OCI-LY1 (cell line): ENCODE data around the gene PIK3C2G.

Experiments
- EZH2 ChIP-seq: fragments of 200-600 bp; sonication (generic), shearing (Covaris generic); IDR thresholded peaks from 2 replicates; pipeline ENCODE4 v1.8.0; 2017; ENCODE audit warnings: borderline replicate concordance, mixed run types, mild to moderate bottlenecking, antibody characterized with exemption, low read length, moderate library complexity, mixed read lengths
- TF ChIP-seq, protein P1 (sequence below): fragments of 200-600 bp; sonication (generic), shearing (Covaris generic); IDR thresholded peaks from 2 replicates; pipeline ENCODE4 v1.5.1; 2017; ENCODE audit warnings: mild to moderate bottlenecking, antibody characterized with exemption, low read length, moderate library complexity, mixed read lengths

DNA sequence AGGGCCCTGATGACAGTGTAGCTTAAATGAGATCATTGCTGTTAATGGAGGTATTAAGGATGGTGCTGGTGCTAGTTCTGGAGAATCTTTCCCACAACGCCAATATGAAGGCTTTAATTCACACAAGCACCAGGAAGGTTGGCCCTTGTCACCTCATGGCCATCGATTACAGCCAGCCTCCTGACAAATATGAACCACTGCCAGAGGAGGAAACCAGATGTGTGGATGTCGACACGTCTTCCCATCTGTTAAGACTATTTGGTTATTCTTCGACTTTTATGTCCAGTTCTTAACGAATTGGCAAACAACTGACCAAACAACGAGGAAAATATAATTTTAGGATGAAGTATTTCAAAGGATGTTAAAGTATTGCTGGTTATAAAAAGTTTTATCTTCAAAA is 79.5 kb downstream of the PIK3C2G start:
- TF ChIP-seq, protein P1, sequence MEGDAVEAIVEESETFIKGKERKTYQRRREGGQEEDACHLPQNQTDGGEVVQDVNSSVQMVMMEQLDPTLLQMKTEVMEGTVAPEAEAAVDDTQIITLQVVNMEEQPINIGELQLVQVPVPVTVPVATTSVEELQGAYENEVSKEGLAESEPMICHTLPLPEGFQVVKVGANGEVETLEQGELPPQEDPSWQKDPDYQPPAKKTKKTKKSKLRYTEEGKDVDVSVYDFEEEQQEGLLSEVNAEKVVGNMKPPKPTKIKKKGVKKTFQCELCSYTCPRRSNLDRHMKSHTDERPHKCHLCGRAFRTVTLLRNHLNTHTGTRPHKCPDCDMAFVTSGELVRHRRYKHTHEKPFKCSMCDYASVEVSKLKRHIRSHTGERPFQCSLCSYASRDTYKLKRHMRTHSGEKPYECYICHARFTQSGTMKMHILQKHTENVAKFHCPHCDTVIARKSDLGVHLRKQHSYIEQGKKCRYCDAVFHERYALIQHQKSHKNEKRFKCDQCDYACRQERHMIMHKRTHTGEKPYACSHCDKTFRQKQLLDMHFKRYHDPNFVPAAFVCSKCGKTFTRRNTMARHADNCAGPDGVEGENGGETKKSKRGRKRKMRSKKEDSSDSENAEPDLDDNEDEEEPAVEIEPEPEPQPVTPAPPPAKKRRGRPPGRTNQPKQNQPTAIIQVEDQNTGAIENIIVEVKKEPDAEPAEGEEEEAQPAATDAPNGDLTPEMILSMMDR, result no peak
- no peak for TF ChIP-seq EZH2
